ENCODE measurements around the gene SASS6. TPM values are rescaled to one million over a fixed set of nuclear protein-coding genes. Genes with fewer than 3 reads are reported as not detected.

Gene SASS6
- total and polyA plus RNA-seq, 4 donors, result 0.55 to 5.9 (median 1.3) TPM

DNA sequence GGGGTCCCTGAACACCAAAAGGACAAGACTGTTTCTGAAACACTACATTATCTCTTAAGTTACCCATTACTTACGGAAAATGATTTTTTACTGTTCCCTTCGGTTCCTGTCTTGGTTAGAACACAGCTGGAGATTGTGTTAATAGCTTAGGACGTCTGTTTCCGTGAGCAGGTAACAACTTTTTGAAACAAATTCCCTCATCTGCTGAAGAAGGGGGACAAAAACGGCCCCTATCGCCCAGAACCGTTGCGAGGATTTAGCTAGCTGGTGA lies 95.1 kb downstream of the SASS6 start:
- Histone ChIP-seq H3K4me3 (ENCODE audit: low read depth in 1 of 3, low read length in 3 of 3) (peak overlapping the region; percentile 70 to 92 (median 89)), H3K4me1 (ENCODE audit: control insufficient read depth in 4 of 4, insufficient read depth in 4 of 4, low read length in 3 of 4) (peaks cover 2 to 21% (median 6%) of the 10 kb centered on the region in 4 donors), H3K36me3 (ENCODE audit: control insufficient read depth in 4 of 4, insufficient read depth in 3 of 4, low read depth in 1 of 4, low read length in 3 of 4) (no peaks in the 10 kb centered on the region), H3K27me3 (ENCODE audit: control insufficient read depth in 4 of 4, insufficient read depth in 4 of 4, low read length in 3 of 4) (no peaks in the 10 kb centered on the region), H3K27ac (ENCODE audit: low read depth in 1 of 2, low read length in 2 of 2) (peak overlapping the region; percentile 89 to 95), H3K9ac (ENCODE audit: low read depth in 1 of 2, low read length in 2 of 2) (peak overlapping the region; percentile 94 to 100), H3K9me3 (ENCODE audit: control insufficient read depth in 4 of 4, low read length in 3 of 4) (no peaks in the 10 kb centered on the region)
- WGBS, result under 1% methylated on average over 8 of the region's 8 CpGs
- TF ChIP-seq RXRA (IDR thresholded peaks at IDR 0.05) (peak in 1 of 2 donors; percentile 3), ZBTB33 (IDR thresholded peaks at IDR 0.05) (no peak), YY1 (IDR thresholded peaks at IDR 0.05) (no peak), MAX (IDR thresholded peaks at IDR 0.05) (no peak), HNF4A (conservative IDR thresholded peaks at IDR 0.05) (no peak), JUND (IDR thresholded peaks at IDR 0.05) (no peak), ATF3 (IDR thresholded peaks at IDR 0.05) (no peak), EGR1 (IDR thresholded peaks at IDR 0.05; ENCODE audit: low read depth in 2 of 2) (no peak), TAF1 (conservative IDR thresholded peaks at IDR 0.05) (peak; percentile 58), RAD21 (IDR thresholded peaks at IDR 0.05) (no peak), FOXA2 (IDR thresholded peaks at IDR 0.05) (no peak), FOXA1 (IDR thresholded peaks at IDR 0.05) (no peak), REST (IDR thresholded peaks at IDR 0.05) (no peak)
- TF ChIP-seq, protein P1, sequence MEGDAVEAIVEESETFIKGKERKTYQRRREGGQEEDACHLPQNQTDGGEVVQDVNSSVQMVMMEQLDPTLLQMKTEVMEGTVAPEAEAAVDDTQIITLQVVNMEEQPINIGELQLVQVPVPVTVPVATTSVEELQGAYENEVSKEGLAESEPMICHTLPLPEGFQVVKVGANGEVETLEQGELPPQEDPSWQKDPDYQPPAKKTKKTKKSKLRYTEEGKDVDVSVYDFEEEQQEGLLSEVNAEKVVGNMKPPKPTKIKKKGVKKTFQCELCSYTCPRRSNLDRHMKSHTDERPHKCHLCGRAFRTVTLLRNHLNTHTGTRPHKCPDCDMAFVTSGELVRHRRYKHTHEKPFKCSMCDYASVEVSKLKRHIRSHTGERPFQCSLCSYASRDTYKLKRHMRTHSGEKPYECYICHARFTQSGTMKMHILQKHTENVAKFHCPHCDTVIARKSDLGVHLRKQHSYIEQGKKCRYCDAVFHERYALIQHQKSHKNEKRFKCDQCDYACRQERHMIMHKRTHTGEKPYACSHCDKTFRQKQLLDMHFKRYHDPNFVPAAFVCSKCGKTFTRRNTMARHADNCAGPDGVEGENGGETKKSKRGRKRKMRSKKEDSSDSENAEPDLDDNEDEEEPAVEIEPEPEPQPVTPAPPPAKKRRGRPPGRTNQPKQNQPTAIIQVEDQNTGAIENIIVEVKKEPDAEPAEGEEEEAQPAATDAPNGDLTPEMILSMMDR (IDR thresholded peaks at IDR 0.05; ENCODE audit: low read depth, low read length, missing input control), result no peak
- DNase-seq (ENCODE audit: low spot score), result no peak
